ENCODE results near the gene WT1.

GRCh38 chr11:32396331-32396730, 39.0 kb downstream of the WT1 start:
- no peak for TF ChIP-seq CTCF (IDR thresholded peaks at IDR 0.05 in 4 of 5, conservative IDR thresholded peaks at IDR 0.05 in 1 of 5)
- no peak for TF ChIP-seq POLR2A (IDR thresholded peaks at IDR 0.05)

All from gastrocnemius medialis (tissue), 4 donors.